Testis (tissue), 3 donors: Measurements from ENCODE around the gene TECR. TPM values are rescaled to one million over a fixed set of nuclear protein-coding genes. Genes with fewer than 3 reads are reported as not detected.

Experiments used
- DNase-seq: peaks from one replicate; pipeline ENCODE4 v3.0.0-alpha.2; 2019
- H3K27ac ChIP-seq, 2 donors: fragments of 200-600 bp; sonication (generic); one replicate each; pipeline ENCODE4 v1.5.1; 2019
- H3K27me3 ChIP-seq: fragments of 200-600 bp; sonication (generic); one replicate; pipeline ENCODE4 v1.5.1; 2019
- H3K36me3 ChIP-seq: fragments of 200-600 bp; sonication (generic); one replicate; pipeline ENCODE4 v1.5.1; 2017; ENCODE audit warnings: low read depth; ENCODE audit errors: missing control alignments
- H3K4me1 ChIP-seq: fragments of 200-600 bp; sonication (generic); one replicate; pipeline ENCODE4 v1.5.1; 2019
- H3K4me3 ChIP-seq, 2 donors: fragments of 200-600 bp; sonication (generic); one replicate each; pipeline ENCODE4 v1.5.1; 2017 to 2019
- H3K9me3 ChIP-seq: fragments of 200-600 bp; sonication (generic); one replicate; pipeline ENCODE4 v1.5.1; 2017
- CTCF ChIP-seq, 3 experiments: fragments of 450-650 bp in 2 of 3; fragments of 200-600 bp in 1 of 3; sonication (generic) in 1 of 3; IDR thresholded peaks; one replicate each; pipeline ENCODE4 v1.5.1; 2016 to 2019; ENCODE audit warnings: antibody characterized with exemption in 3 of 3, mild to moderate bottlenecking in 2 of 3, moderate library complexity in 1 of 3
- POLR2A ChIP-seq: fragments of 450-650 bp; IDR thresholded peaks from one replicate; pipeline ENCODE4 v1.6.1; 2017; ENCODE audit warnings: antibody characterized with exemption, mild to moderate bottlenecking, moderate library complexity
- WGBS, 2 donors: methylation state at CpG; one replicate each; pipeline ENCODE4 v1.1.5; 2018; 5-methylcytosine and 5-hydroxymethylcytosine counted together
- intact Hi-C: fragments of 100-400 bp; cut with DNase I; formaldehyde crosslinking; loops from one replicate; pipeline ENCODE4 v1.15.1; 2023; ENCODE audit warnings: low total_unique reads
- polyA plus RNA-seq: library from polyadenylated mRNA; stranded (reverse); fragments of 350-450 nt; fragmentation: Illumina TruSeq; extraction: RNeasy Lipid Tissue Mini Kit (QIAGEN cat#74804); gene quantifications from one replicate; pipeline ENCODE4 v1.2.3, GENCODE V29; 2014; ENCODE audit warnings: low read depth, low replicate concordance; ENCODE audit not compliant: insufficient read depth
- total RNA-seq, 2 donors: library from RNA; depleted of rRNA; stranded (reverse); fragments of >200 nt; gene quantifications; one replicate each; pipeline ENCODE4 v1.2.3, GENCODE V29; 2016

TECR gene
- total and polyA plus RNA-seq, 3 donors from 2014 or later: 164 to 418 (median 192) TPM

- WGBS, 2 donors: 45 to 60% methylated on average over 8 of the region's 8 CpGs
- no peak overlapping the region for H3K4me3 ChIP-seq
Measured at GRCh38 chr19:14515501-14516047, 13.8 kb upstream of the TECR start.

DNA sequence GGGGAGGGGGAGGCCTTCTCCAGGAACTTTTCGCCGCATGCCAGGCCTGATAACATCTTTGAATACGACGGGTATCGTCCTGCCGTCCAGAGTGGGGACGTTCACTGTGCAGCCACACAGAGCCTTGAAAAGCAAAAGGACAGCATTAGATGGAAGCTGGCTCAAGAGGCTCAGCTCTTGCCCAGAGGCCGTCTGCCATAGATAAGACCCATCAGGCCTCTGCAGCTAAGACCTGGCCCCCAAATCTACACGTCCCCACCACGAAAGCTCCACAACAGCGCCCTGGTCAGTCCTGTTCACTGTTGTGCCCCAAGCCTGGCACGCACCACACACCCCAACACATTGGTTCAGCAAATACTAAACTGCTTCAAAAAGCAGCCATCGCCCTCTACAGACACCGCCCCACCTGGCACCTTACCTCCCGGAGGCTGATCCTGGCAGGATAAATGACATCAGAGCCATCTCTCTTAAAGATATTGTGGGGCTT, 13.3 kb upstream of the TECR start:
- Histone ChIP-seq H3K4me3 (peak overlapping the region in 1 of 2 donors; percentile 89), H3K9me3 (no peaks in the 10 kb centered on the region), H3K27ac (peak overlapping the region in 1 of 2 donors; percentile 100), H3K27me3 (no peaks in the 10 kb centered on the region), H3K4me1 (peaks cover 44% of the 10 kb centered on the region), H3K36me3 (no peaks in the 10 kb centered on the region)
- TF ChIP-seq CTCF (IDR thresholded peaks at IDR 0.05) (no peak), POLR2A (no peak)
- WGBS, 2 donors: 36 to 46% methylated on average over 15 of the region's 15 CpGs
- no peak for DNase-seq
- intact Hi-C loops: no loop called here

More at GRCh38 chr19:14515501-14516047, 13.8 kb upstream of the TECR start:
- intact Hi-C loops: no loop called here
- Histone ChIP-seq H3K36me3 (no peaks in the 10 kb centered on the region), H3K9me3 (no peaks in the 10 kb centered on the region), H3K27ac (peak overlapping the region in 1 of 2 donors; percentile 100), H3K27me3 (no peaks in the 10 kb centered on the region), H3K4me1 (peaks cover 44% of the 10 kb centered on the region)
- TF ChIP-seq POLR2A: no peak
- no peak for TF ChIP-seq CTCF (IDR thresholded peaks at IDR 0.05)
- DNase-seq: no peak

DNA sequence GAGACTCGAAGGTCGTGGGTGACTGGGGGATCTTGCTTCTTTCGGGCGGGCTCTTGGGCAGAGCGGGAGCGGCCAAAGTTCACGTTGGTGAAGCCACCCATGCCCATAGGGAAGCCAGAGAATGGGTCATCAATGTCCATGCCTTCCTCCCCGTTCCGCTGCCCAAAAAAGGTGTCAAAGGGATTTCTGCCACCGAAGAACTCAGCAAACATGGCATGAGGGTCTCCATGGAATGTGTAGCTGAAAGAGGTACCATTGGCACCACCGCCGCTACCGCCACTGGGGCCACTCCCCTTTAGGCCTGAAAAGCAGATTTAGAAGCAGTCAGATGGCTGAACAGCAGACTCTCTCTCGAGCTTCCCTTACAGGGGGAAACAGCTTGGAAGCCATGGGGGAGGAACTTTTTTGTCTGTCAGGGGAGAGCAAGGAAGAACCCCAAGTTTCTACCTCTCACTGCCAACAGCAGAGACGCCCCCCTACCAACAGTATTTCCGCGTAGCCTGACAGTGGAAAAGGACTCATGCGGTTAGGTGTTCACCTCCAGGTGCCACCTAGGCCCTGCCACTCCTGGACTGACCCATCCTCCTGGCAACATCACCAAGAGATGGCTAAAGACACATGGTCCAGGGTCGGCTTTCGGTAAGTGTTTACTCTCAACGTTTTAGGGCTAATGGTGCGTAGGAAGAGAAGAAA, 12.5 kb upstream of the TECR start:
- H3K4me1 ChIP-seq: peaks cover 44% of the 10 kb centered on the region
- WGBS, 2 donors: 15 to 22% methylated on average over 18 to 22 of the region's 22 CpGs
- no peak for DNase-seq
- H3K27me3 ChIP-seq: no peaks in the 10 kb centered on the region
- H3K27ac ChIP-seq: peak overlapping the region; percentile 99 to 100
- intact Hi-C loops: no loop called here
- H3K36me3 ChIP-seq: no peaks in the 10 kb centered on the region
- peak overlapping the region; percentile 89 to 99 for H3K4me3 ChIP-seq
- no peaks in the 10 kb centered on the region for H3K9me3 ChIP-seq
- TF ChIP-seq POLR2A (no peak), CTCF (IDR thresholded peaks at IDR 0.05) (no peak)

- Histone ChIP-seq H3K4me3 (peak overlapping the region; percentile 89 to 99), H3K27me3 (no peaks in the 10 kb centered on the region), H3K36me3 (no peaks in the 10 kb centered on the region), H3K27ac (peak overlapping the region; percentile 99 to 100), H3K4me1 (peaks cover 44% of the 10 kb centered on the region), H3K9me3 (no peaks in the 10 kb centered on the region)
- TF ChIP-seq CTCF (IDR thresholded peaks at IDR 0.05) (no peak), POLR2A (no peak)
- intact Hi-C loops: no loop called here
- DNase-seq: no peak
- 0 to 2% methylated on average over 18 to 26 of the region's 32 CpGs for WGBS, 2 donors
Measured at GRCh38 chr19:14517446-14517839, 12.0 kb upstream of the TECR start.
